Mammary epithelial cell (primary cell): Measurements from ENCODE around the gene FBLIM1.

ENCODE experiments used
- CTCF ChIP-seq, 2 donors: IDR thresholded peaks in 1 of 2; conservative IDR thresholded peaks in 1 of 2; 2 replicates each; pipeline ENCODE4 v1.5.1; 2011 to 2012; ENCODE audit warnings: inconsistent platforms in 2 of 2, low read length in 2 of 2, mild to moderate bottlenecking in 2 of 2, control low read depth in 1 of 2, low read depth in 1 of 2; ENCODE audit not compliant: insufficient read depth in 1 of 2; ENCODE audit errors: extremely low read depth in 1 of 2
- EZH2 ChIP-seq: IDR thresholded peaks from 2 replicates; pipeline ENCODE4 v1.6.1; 2012; ENCODE audit warnings: low read length, inconsistent platforms, borderline replicate concordance

- TF ChIP-seq CTCF (conservative IDR thresholded peaks at IDR 0.05 in 1 of 2, IDR thresholded peaks at IDR 0.05 in 1 of 2; ENCODE audit: extremely low read depth in 1 of 2, insufficient read depth in 1 of 2, low read depth in 1 of 2, low read length in 2 of 2), result no peak
- TF ChIP-seq EZH2, result no peak
Measured at GRCh38 chr1:15750924-15751323, 7.7 kb upstream of the FBLIM1 start.
